BE2C (cell line): ENCODE results near the gene PPM1L.
A peak's percentile ranks its signal among the peaks of the same experiment; 100 is the strongest.

Experiments
- DNase-seq: peaks from one replicate; pipeline ENCODE4 v3.0.0-alpha.2; 2020
- H3K27me3 ChIP-seq: fragments of 250-450 bp; sonication (Bioruptor Pico); 2 replicates; pipeline ENCODE4 v1.5.1; 2020; ENCODE audit warnings: mild to moderate bottlenecking
- H3K36me3 ChIP-seq: fragments of 250-450 bp; sonication (Bioruptor Pico); 2 replicates; pipeline ENCODE4 v1.5.1; 2020; ENCODE audit warnings: mild to moderate bottlenecking
- H3K4me1 ChIP-seq: fragments of 250-450 bp; sonication (Bioruptor Pico); 2 replicates; pipeline ENCODE4 v1.5.1; 2020
- H3K4me3 ChIP-seq: 2 replicates; pipeline ENCODE4 v1.5.1; 2011; ENCODE audit warnings: low read depth, low read length
- H3K9me3 ChIP-seq: fragments of 250-450 bp; sonication (Bioruptor Pico); 2 replicates; pipeline ENCODE4 v1.5.1; 2020
- TF ChIP-seq, protein P1 (sequence below): IDR thresholded peaks from 2 replicates; pipeline ENCODE4 v1.5.1; 2012; ENCODE audit warnings: mild to moderate bottlenecking, low read depth, low read length

The PPM1L gene

DNA sequence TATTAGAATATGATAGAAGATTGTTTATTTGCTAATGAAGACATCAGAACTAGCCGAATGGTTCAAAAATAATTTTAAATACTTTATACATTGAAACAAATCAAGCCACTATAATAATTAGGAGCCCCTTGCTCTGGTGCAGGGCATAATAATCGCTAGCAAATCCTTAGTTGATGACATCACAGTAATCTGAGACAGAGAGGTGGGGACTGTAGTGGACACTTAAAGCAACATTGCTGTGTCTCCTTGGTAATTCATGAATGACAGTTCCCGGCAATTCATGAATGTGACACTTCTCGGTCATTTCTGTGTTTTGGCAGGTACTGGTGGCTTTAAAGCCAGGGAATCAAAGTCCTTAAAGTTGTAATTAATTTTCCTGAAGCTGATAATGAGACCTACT lies 114.3 kb downstream of the PPM1L start:
- H3K4me3 ChIP-seq = no peak overlapping the region
- TF ChIP-seq, protein P1, sequence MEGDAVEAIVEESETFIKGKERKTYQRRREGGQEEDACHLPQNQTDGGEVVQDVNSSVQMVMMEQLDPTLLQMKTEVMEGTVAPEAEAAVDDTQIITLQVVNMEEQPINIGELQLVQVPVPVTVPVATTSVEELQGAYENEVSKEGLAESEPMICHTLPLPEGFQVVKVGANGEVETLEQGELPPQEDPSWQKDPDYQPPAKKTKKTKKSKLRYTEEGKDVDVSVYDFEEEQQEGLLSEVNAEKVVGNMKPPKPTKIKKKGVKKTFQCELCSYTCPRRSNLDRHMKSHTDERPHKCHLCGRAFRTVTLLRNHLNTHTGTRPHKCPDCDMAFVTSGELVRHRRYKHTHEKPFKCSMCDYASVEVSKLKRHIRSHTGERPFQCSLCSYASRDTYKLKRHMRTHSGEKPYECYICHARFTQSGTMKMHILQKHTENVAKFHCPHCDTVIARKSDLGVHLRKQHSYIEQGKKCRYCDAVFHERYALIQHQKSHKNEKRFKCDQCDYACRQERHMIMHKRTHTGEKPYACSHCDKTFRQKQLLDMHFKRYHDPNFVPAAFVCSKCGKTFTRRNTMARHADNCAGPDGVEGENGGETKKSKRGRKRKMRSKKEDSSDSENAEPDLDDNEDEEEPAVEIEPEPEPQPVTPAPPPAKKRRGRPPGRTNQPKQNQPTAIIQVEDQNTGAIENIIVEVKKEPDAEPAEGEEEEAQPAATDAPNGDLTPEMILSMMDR = no peak

DNA sequence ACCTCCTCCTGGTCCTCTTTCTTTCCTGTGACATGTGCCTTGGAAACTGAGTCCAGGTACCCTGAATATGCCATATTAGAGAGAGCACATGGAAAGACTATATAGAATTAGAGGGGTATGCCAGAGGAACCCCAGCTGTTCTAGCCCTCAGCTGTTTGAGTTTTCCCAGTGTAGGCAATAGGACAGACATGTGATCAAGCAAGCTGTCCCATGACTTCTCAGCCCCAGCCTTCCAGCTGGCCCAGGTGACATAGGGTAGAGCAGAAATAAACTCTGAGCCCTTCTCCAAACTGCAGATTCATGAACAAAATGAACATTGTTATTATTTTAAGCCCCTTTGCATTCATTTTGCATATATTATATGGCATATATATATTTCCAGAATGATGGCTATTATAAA lies 118.7 kb downstream of the PPM1L start:
- H3K27me3 ChIP-seq = no peaks in the 10 kb centered on the region
- TF ChIP-seq, protein P1 = no peak
- H3K36me3 ChIP-seq = no peaks in the 10 kb centered on the region
- peaks cover 8% of the 10 kb centered on the region for H3K4me1 ChIP-seq
- no peak overlapping the region for H3K4me3 ChIP-seq
- DNase-seq = no peak
- no peaks in the 10 kb centered on the region; the same call in 1 of the 2 replicates for H3K9me3 ChIP-seq

More for the DNA sequence above, 114.3 kb downstream of the PPM1L start:
- no peaks in the 10 kb centered on the region for H3K27me3 ChIP-seq
- DNase-seq = no peak
- H3K9me3 ChIP-seq = no peaks in the 10 kb centered on the region; the same call in 1 of the 2 replicates
- no peaks in the 10 kb centered on the region for H3K36me3 ChIP-seq
- H3K4me1 ChIP-seq = peaks cover 25% of the 10 kb centered on the region

DNA sequence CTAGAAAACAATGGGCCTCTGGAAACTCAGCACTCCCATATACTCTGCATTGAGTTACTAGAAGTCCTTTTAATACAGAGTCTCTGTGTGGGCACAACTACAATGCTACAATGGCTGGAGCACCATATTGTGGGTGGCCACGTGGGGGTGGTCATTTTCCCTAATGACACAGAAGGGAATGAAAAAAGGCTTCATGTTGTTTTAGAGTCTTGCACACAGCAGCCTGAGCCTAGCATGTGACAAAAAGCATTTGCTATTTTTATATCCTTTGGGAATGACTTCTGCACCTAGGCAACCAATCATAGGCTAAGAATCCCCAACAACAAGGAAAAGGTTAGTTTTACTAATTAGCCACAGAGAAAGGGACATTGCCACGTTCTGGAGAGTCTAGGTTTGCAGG lies 120.6 kb downstream of the PPM1L start:
- H3K36me3 ChIP-seq = no peaks in the 10 kb centered on the region
- H3K4me3 ChIP-seq = no peak overlapping the region
- DNase-seq = no peak
- TF ChIP-seq, protein P1 = no peak
- no peaks in the 10 kb centered on the region for H3K4me1 ChIP-seq
- H3K27me3 ChIP-seq = no peaks in the 10 kb centered on the region
- no peaks in the 10 kb centered on the region; the same call in 1 of the 2 replicates for H3K9me3 ChIP-seq

DNA sequence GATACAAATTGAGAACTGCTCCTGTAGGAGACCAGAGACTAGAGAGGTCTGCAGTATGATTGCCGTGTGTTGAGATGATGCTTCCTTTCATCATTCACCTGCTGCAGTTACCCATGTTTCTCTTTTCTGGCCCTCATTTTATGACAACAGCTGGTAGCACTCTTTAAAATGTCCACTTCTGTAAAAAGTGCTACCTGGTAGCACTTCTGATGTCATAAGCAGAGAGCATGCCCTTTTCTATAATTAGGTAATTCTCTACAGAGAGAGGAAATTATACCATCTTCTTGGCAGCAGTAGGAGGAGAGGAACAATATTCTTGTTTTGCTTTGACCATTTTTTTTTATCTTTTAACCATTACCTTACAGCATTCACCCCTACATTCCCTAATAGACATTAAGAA lies 123.8 kb downstream of the PPM1L start:
- Histone ChIP-seq H3K4me3 (no peak overlapping the region), H3K9me3 (no peaks in the 10 kb centered on the region), H3K27me3 (no peaks in the 10 kb centered on the region), H3K36me3 (no peaks in the 10 kb centered on the region), H3K4me1 (peaks cover 9% of the 10 kb centered on the region)
- DNase-seq = no peak
- TF ChIP-seq, protein P1 = no peak

DNA sequence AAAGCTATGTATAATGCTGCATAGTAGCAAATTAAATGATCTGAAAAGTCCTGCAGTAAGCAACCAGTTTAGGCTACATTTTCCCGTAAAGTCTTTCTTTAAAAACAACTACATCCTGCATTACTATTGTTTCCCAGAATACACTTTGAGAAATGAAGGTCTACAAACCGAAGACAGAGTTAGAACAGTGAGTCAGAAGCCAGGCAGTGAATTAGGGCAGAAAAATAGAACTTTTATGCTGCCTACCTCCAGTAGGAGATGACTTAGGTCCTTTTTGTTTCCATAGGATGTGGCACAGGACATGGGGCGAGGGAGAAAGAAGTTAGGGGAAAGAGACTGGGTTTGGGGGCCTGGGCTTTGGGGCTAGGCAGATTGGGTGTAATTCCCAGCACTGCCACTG lies 127.3 kb downstream of the PPM1L start:
- DNase-seq = no peak
- TF ChIP-seq, protein P1 = no peak
- Histone ChIP-seq H3K27me3 (no peaks in the 10 kb centered on the region), H3K9me3 (no peaks in the 10 kb centered on the region), H3K4me1 (peaks cover 25% of the 10 kb centered on the region), H3K36me3 (no peaks in the 10 kb centered on the region), H3K4me3 (no peak overlapping the region)

DNA sequence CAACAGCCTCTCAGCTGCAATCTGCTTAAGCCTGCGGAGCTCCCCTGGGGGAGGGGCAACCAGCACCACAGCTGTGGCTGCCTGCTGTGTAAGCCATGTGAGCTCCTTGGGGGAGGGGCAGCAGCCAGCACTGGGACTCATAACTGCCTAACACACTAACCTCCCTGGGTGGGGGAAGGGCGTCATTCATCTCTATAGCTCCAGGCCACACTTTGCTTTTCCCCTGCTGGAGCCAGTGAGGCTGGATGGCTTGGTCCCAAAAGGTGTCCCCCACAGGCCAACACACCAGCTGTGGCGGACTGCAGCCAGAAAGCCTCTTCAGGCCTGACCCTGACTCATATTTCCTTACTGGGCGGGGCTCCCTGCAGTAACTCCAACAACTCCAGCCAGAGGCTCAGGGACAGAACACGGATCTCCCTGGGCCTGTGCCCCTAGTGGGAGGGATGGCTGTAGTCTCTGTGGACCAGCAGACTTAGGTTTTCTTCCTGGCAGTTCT lies 129.8 kb downstream of the PPM1L start:
- H3K36me3 ChIP-seq = no peaks in the 10 kb centered on the region
- peaks cover 25% of the 10 kb centered on the region for H3K4me1 ChIP-seq
- 0 out of 2 replicates have a peak overlapping the region, but pooled peaks have one; percentile 17 for H3K4me3 ChIP-seq
- no peaks in the 10 kb centered on the region for H3K9me3 ChIP-seq
- DNase-seq = peak; percentile 100
- TF ChIP-seq, protein P1 = peak; percentile 57
- H3K27me3 ChIP-seq = no peaks in the 10 kb centered on the region
